GM18526 (cell line): ENCODE data around the gene TSPAN5.

Experiments used
- POLR2A ChIP-seq: IDR thresholded peaks from 3 replicates; pipeline ENCODE4 v1.6.1; 2011; ENCODE audit not compliant: insufficient read length; ENCODE audit errors: extremely low read depth

Gene TSPAN5

GRCh38 chr4:98599617-98600205 lies 58.7 kb downstream of the TSPAN5 start:
- no peak for TF ChIP-seq POLR2A

GRCh38 chr4:98586962-98587354 lies 71.5 kb downstream of the TSPAN5 start:
- no peak for TF ChIP-seq POLR2A

DNA sequence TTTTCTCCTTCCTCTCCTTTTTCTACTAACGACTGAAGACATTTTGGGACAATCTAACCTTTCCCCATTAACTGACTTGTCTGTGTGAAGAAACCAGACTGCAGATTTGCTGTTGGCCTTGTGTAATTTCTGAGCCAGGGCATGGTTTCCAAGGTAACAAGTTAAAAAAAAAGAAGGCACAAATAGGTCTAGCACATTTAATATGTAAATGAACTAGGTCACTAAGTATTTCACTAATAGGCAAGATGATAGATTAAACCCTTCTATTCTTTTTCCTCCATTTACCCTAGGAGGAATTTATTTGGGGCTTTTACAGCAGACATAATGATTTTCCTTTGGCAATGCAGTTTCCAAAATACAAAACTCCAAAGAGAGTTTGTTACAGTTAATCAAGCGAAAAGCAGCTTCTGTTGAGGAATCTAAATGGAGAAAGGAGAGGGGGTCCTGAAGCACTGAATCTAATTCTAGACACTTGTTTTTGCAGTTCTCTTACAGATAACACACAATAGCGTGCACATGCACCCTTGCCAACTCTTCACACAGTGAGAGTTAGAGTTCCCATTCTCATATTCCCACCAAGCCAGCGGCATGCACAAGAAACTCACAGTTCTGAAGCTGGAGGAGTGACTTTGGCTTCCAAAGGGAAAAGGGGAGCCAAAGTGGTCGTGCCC lies 72.0 kb downstream of the TSPAN5 start:
- no peak for TF ChIP-seq POLR2A

DNA sequence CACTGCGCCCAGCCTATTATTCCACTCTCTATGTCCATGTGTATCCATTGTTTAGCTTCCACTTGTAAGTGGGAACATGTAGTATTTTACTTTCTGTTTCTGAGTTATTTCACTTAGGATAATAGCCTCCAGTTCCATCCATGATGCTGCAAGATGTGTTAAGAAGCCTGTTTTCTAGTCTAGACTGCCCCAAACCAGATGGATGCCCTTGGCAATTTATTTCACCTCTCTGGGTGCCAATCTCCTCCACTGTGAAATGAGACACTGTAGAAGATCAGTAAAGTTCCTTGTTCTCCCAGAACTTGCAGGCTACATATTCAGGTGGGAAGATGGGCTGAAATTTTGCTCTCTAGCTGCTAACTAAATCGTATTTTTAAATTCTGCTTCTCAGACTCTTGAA lies 72.8 kb downstream of the TSPAN5 start:
- TF ChIP-seq POLR2A = no peak

DNA sequence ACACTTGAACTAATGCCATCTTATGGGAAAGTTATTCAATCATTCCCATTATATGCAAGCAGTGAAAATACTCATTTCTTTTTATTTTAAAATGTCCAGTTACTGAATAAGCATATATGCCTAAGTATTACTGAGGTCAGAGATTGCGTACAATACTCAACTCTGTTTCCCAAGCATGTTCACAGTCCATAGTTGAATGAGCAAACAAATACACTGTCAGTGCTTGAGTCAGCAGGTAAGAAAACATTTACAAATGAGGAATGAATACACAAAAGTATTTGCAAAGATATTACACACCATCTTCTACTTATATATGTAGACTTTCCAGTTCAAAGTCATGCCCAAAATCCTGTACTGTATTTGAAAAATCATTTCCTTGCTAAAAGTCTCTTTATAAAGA lies 74.1 kb downstream of the TSPAN5 start:
- no peak for TF ChIP-seq POLR2A

DNA sequence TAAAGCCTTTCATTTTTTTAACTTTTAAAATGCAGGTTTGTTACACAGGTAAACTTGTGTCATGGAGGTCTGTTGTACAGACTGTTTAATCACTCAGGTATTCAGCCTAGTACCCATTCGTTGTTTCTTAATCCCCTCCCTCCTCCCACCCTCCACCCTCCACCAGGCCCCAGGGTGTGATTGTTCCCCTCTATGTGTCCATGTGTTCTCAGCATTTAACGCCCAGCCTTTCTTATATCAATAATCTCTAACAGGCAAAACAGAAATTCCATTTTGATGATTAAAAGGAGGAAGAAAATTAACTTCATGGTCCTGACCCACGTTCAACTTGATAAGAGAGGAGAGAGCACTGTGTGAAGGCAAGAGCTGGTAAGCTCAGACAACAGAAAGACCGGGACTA lies 75.1 kb downstream of the TSPAN5 start:
- no peak for TF ChIP-seq POLR2A

DNA sequence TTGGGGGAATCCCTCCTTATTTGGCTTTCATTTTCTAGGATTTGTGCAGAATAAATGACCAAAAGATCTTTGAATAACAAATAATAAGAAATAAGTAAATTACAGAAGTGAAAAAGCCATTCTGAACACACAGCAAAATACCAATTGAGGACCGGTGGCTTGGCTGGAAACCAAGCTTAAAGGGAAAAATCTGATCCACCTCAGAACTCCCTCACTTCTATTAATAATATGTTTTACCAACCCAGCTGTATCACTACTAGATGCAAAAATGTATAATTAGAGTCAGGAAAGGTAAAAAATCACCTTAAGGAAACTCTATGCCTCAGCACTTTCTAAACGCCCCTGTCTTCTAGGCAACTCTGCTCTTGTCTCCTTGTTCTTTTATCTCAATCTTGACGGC lies 77.3 kb downstream of the TSPAN5 start:
- TF ChIP-seq POLR2A = no peak

DNA sequence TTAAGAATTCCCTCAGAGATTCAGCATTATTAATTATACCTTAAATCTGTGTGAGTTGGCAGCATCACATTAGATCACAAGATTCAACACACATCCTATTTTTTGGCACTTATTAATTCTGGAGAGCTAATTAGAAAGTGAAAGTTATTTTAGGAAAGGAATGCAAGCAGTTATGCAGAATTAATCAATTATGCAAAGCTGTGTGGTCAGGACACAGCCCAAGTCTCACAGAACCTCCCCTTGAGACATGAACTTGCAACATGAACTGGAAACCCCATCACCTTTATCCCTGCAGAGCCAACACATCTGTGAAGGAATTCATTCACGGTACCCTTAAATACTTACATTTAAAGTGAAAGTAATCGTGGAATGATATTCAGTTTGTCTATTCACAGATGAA lies 80.5 kb downstream of the TSPAN5 start:
- no peak for TF ChIP-seq POLR2A

GRCh38 chr4:98574816-98575215 lies 83.6 kb downstream of the TSPAN5 start:
- TF ChIP-seq POLR2A = no peak

DNA sequence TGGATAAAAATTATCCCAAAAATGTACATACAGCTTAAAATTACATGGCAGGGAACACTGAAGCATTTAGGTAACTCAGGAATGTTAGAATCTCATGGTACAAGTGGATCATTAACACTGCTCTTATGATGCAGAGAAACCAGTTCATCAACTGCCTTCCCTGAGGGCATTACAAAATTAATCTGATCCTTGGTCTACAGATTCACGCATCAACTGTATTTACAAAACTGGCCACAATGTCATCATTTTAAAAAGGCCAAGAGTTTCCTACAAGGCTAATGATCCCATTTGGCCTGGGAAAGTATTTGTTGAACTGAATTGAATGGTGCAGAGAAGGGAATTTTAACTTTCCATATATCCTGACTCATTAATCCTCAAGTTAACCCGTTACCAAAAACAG lies 84.6 kb downstream of the TSPAN5 start:
- TF ChIP-seq POLR2A = no peak

DNA sequence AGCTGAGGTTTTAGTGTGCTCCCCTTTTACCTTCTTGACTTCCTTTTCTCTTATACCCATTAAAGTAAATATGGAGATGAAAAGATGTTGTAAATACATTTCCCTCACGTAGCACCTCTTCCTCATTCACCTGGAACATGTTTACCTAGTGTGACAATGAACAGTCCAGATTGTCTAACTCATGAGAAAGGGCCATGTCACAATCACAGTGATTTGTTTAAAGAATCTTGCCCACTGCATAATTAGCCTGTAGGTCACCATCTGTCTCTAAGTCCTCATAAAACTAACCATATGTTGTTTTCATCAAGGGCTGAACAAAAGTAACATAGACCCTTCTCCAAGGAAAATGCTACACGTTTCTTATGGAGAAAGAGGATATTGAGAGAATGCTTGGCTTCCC lies 85.7 kb downstream of the TSPAN5 start:
- TF ChIP-seq POLR2A = no peak

DNA sequence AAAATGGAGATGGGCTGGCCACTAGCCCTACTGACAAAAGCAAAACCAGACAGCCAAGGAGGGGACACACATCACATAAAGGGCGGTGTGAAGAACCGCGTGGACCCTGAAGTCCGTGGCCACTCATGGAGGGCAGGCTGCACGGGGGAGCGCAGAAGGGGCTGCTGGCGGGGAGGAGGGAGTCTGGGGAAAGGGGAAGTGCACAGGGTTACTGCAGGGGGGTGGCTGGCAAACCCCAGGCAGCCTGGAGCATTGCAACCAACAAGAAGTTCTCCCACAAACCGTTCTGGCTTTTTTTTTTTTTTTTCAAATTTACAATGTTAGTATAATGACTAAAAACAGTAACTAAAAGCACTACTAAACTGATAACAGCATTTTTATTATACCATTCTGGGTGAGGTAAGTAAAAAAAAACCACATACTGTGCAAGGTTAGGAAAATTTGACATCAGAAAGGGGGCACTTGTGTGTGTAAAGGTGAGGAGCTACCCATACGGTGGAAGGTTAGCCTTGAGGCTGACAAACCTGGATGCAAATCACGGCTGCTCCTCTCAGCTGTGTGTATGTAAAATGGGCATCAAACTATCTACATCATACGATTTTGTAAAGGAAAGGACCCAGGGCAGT lies 87.1 kb downstream of the TSPAN5 start:
- TF ChIP-seq POLR2A = no peak

DNA sequence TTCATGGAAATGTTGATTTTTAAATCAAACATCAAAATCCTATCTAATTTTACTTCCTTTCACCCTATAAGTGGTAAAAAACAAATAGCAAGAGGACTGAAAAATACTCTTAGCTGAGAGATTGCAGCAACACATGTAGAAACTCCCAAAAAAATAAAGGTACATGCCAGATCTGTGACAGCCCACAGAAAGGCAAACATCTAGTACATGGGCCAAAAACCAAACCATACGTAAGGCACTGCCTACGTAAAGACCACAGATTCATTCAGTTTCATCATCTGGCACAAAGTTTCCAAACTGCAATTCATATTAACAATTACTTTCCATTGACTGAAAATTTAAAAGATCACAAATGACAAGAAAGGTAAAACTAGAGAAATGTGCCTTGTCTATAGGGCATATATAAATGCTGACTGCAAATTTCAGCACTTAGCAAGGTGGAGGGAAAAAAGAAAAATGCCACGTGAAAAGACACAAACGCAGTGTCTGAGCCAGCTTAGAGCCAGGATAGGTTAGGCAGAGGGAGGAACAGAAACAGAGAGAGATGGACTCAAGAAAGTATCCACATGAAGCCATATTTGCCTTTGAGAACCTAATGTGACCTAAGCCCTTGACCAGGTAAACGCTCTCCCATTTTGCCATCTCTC lies 88.1 kb downstream of the TSPAN5 start:
- no peak for TF ChIP-seq POLR2A

- no peak for TF ChIP-seq POLR2A
Observed at GRCh38 chr4:98568941-98569663, 89.3 kb downstream of the TSPAN5 start.

- no peak for TF ChIP-seq POLR2A
Observed at GRCh38 chr4:98567611-98568010, 90.8 kb downstream of the TSPAN5 start.
